Thoracic aorta (tissue), 2 donors: ENCODE data around the gene NUAK1. TPM values are rescaled to one million over a fixed set of nuclear protein-coding genes. Genes with fewer than 3 reads are reported as not detected.

Source experiments
- ATAC-seq: fragments of 150-250 bp; one replicate; pipeline ENCODE4 v1.8.0; 2017; ENCODE audit warnings: low read depth; ENCODE audit not compliant: insufficient number of reproducible peaks, low FRiP score
- DNase-seq: peaks from one replicate; pipeline ENCODE4 v3.0.0-alpha.2; 2020; ENCODE audit warnings: low spot score
- H3K27ac ChIP-seq, 2 donors: fragments of 200-600 bp; sonication (generic); 1 replicate in 1 of 2; 2 replicates in 1 of 2; pipeline ENCODE4 v1.5.1; 2016; ENCODE audit warnings: mild to moderate bottlenecking in 2 of 2, moderate library complexity in 2 of 2
- H3K27me3 ChIP-seq: fragments of 200-600 bp; sonication (generic); replicated peaks from 2 replicates; pipeline ENCODE4 v1.6.0; 2016; ENCODE audit warnings: mild to moderate bottlenecking; ENCODE audit not compliant: insufficient read depth
- H3K36me3 ChIP-seq: fragments of 200-600 bp; sonication (generic); one replicate; pipeline ENCODE4 v1.5.1; 2016
- H3K4me1 ChIP-seq, 2 donors: fragments of 200-600 bp; sonication (generic); 1 replicate in 1 of 2; 2 replicates in 1 of 2; pipeline versions ENCODE4 v1.5.1 to v1.6.0; 2016; ENCODE audit warnings: low read depth in 2 of 2, mild to moderate bottlenecking in 1 of 2; ENCODE audit not compliant: control insufficient read depth in 1 of 2
- H3K4me3 ChIP-seq: fragments of 200-600 bp; sonication (generic); 2 replicates; pipeline ENCODE4 v1.5.1; 2016; ENCODE audit warnings: mild to moderate bottlenecking
- H3K9me3 ChIP-seq: fragments of 200-600 bp; sonication (generic); 2 replicates; pipeline ENCODE4 v1.5.1; 2016
- total RNA-seq, 2 donors: library from RNA; depleted of rRNA; stranded (reverse); fragments of >200 nt; gene quantifications; one replicate each; pipeline versions ENCODE4 v1.1.0 to v1.2.3, GENCODE V29; 2016
- TF ChIP-seq, protein P1 (sequence below): fragments of 200-600 bp; sonication (generic); IDR thresholded peaks from one replicate; pipeline ENCODE4 v1.5.1; 2019; ENCODE audit warnings: antibody characterized with exemption

The NUAK1 gene
- total RNA-seq, 2 donors from 2014 or later: 20.0 to 31.4 TPM

DNA sequence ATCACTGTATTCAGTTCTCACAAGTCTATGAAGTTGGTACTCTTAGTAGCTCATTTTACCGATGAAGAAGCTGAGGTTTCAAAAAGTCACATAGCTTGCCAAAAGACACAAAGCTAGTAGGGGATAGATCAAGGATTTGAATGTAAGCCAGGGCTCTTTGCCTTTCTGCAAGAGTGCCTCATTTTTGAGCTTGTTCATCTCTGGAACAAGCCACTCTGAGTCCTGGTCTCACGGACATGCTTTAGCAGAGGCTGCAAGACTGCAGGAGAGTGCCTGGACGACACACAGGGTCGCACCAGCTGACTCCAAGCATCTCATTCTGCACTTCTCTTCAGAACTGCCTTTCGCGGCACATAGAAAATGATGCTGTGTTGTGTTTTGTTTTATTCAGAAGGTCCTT lies 3.7 kb downstream of the NUAK1 start:
- Histone ChIP-seq H3K27ac (peak overlapping the region in 1 of 2 donors; percentile 97), H3K36me3 (no peaks in the 10 kb centered on the region), H3K9me3 (no peaks in the 10 kb centered on the region), H3K4me3 (peak overlapping the region; percentile 75), H3K27me3 (no peaks in the 10 kb centered on the region), H3K4me1 (peaks cover 26 to 74% of the 10 kb centered on the region in 2 donors)
- DNase-seq (no peak), ATAC-seq (no peak)
- TF ChIP-seq, protein P1, sequence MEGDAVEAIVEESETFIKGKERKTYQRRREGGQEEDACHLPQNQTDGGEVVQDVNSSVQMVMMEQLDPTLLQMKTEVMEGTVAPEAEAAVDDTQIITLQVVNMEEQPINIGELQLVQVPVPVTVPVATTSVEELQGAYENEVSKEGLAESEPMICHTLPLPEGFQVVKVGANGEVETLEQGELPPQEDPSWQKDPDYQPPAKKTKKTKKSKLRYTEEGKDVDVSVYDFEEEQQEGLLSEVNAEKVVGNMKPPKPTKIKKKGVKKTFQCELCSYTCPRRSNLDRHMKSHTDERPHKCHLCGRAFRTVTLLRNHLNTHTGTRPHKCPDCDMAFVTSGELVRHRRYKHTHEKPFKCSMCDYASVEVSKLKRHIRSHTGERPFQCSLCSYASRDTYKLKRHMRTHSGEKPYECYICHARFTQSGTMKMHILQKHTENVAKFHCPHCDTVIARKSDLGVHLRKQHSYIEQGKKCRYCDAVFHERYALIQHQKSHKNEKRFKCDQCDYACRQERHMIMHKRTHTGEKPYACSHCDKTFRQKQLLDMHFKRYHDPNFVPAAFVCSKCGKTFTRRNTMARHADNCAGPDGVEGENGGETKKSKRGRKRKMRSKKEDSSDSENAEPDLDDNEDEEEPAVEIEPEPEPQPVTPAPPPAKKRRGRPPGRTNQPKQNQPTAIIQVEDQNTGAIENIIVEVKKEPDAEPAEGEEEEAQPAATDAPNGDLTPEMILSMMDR: no peak

DNA sequence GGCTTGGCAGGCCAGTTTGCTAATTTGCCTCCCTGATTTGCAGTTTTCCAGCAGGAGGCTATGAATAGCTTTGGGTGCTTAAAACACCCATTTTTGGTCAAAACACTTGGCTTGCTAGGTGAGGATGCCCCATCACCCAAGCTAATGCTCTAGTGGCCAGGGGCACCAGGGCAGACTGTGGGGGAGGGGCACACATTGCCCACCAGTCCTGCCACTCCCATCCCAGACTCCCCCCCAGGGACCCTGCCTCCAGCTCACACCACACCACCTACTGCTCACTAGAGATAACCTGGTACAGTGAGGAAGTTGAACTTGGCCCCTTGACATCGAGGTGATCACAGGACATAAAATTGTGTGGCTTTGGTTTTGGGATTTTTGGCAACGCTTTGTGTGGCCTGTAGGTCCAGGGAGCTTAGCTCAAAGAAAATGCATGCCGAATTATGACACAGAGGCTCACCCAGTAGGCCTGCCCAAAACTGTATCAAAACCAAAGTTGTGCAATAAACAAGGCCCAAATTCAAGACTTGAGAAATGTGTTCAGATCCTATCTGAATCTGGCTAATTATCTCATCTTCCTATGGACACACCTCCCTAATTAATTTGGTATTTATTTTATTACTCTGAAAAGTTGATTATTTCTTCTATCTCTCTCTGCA lies 4.3 kb downstream of the NUAK1 start:
- DNase-seq (no peak), ATAC-seq (no peak)
- H3K27ac ChIP-seq: peak overlapping the region in 1 of 2 donors; percentile 97
- H3K4me3 ChIP-seq: peak overlapping the region; percentile 75
- no peaks in the 10 kb centered on the region for H3K9me3 ChIP-seq
- H3K4me1 ChIP-seq: peaks cover 26 to 77% of the 10 kb centered on the region in 2 donors
- TF ChIP-seq, protein P1: no peak
- no peaks in the 10 kb centered on the region for H3K36me3 ChIP-seq
- H3K27me3 ChIP-seq: no peaks in the 10 kb centered on the region

GRCh38 chr12:106133136-106134087 lies 5.3 kb downstream of the NUAK1 start:
- Histone ChIP-seq H3K4me1 (peaks cover 26 to 87% of the 10 kb centered on the region in 2 donors), H3K27ac (peak overlapping the region in 1 of 2 donors; percentile 97), H3K4me3 (no peak overlapping the region), H3K27me3 (no peaks in the 10 kb centered on the region), H3K9me3 (no peaks in the 10 kb centered on the region), H3K36me3 (no peaks in the 10 kb centered on the region)
- TF ChIP-seq, protein P1: no peak
- ATAC-seq (no peak), DNase-seq (no peak)

DNA sequence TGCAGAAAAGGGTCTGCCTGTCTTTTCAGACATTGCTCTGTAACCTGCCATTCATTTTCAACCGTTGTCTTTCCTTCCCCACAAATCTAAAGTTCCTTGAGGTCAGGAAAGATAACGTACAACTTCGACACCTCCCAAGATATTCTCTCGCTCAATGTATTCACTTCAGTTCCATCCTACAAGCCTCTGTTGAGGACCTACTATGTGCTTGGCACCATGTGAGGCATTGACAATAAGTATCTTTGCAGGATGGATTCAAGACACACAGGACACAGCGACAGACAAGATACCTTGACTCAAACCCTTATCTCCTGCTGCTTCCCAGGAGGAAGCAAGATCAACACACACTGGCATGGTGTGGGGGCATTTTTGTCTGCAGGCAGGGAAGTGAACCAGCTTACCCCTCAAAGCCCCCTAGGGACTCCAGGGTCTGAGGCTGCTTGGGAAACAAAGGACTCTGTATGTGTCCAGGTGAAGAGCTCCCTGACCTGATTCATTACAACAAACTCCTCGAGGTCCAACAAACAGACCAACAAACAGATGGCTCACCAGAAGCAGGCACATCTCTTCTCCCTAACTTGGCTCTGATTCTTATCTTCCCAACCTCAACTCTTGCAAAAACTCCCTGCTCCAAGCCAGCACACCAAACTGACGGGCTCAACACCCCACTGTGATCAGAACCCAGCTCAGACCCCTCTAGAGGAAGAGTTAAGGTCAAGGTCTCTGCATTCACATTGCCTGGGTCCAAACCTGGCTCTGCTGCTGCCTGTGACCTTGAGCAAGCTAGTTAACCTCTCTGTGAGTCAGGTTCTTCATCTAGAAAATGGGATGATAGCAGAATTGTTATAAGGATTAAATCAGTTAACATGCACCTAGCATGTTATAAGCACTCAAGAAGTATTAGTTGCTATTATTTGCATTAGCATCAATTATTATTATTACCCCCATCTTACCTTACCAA lies 6.3 kb downstream of the NUAK1 start:
- TF ChIP-seq, protein P1: no peak
- Histone ChIP-seq H3K4me1 (peaks cover 26 to 97% of the 10 kb centered on the region in 2 donors), H3K27me3 (no peaks in the 10 kb centered on the region), H3K36me3 (no peaks in the 10 kb centered on the region), H3K4me3 (no peak overlapping the region), H3K9me3 (no peaks in the 10 kb centered on the region), H3K27ac (peak overlapping the region; percentile 15 to 38)
- ATAC-seq: no peak
- DNase-seq: no peak
